NK-92 treated with Interleukin-12 subunit alpha and Interleukin-12 subunit beta, amount 100 ng/mL, for 24 hours (cell line): ENCODE results near the gene SLC25A15.
"Not testable (repeated sequence)": the region's sequence is repeated elsewhere in the genome, so short reads cannot be mapped to it uniquely, and the experiment has no call there.

ENCODE experiments used
- DNase-seq: peaks from one replicate; lab custom pipeline; 2025; lab: John Stamatoyannopoulos, UW

The SLC25A15 gene

DNA sequence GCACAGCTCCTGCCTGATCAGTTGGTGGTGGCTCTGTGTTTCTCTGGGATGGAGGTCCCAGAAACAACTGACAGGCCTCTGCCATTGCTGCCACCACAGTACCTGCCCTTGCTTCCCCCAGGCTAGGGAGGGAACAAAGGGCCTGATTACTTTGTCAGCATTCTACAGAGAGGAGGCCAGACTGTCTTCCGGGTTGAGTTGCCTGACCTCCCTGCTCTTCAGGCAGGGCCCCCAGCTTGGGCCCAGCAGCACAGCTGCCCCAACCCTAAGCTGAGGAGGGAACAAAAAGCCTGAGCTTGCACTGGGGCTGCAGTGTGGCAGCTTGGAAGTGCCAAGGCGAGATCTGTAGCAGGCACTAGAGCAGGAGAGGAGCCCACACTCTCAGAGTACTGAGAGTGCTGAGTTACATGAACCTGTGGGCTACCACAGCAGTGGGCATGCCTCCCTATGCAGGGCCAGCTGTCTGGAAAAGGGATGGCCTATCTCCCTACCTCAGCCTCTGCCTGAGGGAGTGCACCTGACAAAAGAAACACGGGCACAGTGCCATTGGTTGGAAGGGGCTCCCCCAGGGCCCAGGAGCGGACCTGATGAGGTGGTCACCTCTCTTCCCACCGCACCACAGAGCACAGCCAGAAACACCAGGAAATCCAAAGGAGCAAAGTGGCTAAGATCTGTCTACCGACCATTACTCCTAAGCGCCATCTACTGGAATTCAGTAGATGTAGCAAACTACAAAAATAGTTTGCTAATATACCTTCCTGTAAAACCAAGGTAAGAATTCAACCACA, 24.4 kb downstream of the SLC25A15 start:
- DNase-seq, result no peak

GRCh38 chr13:40814803-40815202, 25.4 kb downstream of the SLC25A15 start:
- no peak for DNase-seq

DNA sequence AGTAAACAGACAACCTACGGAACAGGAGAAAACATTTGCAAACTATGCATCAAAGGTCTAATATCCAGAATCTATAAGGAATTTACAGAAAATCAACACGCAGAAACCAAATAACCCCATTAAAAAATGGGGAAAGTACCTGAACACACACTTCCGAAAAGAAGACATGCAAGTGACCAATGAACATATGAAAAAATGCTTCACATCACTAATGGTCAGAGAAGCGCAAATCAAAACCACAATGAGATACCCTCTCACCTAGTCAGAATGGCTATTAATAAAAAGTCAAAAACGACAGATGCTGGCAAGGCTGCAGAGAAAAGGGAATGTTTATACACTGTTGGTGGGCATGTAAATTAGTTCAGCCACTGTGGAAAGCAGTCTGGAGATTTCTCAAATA, 29.5 kb downstream of the SLC25A15 start:
- DNase-seq, result no peak

DNA sequence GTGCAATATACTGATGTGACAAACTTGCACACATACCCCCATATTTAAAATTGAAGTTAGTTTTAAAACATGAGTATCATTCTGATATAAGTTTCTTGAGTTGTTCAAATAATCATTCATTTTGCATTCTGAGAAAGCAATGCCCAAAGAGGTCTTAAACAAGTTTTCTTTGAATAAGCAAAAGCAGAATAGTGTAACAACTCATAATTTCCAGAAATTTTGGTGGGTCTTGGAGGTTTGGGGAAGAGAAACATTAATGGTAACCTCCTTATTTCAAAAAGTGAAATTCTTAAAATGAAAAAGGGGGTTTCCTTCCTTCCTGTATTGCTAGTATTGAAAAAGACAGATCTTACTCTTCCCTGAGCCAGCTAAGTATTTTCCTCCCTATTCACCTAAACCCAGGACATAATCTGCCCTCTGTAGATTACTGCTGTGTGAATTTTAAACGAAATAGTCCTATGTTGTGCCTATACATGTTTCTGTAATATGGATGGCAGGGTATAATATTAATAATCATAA, 30.4 kb downstream of the SLC25A15 start:
- no peak for DNase-seq

DNA sequence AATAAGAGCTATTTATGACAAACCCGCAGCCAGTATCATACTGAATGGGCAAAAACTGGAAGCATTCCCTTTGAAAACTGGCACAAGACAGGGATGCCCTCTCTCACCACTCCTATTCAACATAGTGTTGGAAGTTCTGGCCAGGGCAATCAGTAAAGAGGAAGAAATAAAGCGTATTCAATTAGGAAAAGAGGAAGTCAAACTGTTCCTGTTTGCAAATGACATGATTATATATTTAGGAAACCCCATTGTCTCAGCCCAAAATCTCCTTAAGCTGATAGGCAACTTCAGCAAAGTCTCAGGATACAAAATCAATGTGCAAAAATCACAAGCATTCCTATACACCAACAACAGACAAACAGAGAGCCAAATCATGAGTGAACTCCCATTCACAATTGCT, 50.3 kb downstream of the SLC25A15 start:
- DNase-seq, result not testable (repeated sequence)

GRCh38 chr13:40840955-40841354, 51.5 kb downstream of the SLC25A15 start:
- not testable (repeated sequence) for DNase-seq
